Stimulated activated CD4-positive, alpha-beta T cell treated with anti-CD3 and anti-CD28 coated beads, Interleukin-1b, Interleukin-23, amount 100 ng/mL, for 24 hours (primary cell): ENCODE measurements around the gene C1orf53.

Experiments used
- DNase-seq, 4 experiments: peaks; one replicate each; pipeline ENCODE4 v3.0.0-alpha.2; 2020; ENCODE audit warnings: low read depth in 4 of 4, low spot score in 1 of 4

The C1orf53 gene

DNA sequence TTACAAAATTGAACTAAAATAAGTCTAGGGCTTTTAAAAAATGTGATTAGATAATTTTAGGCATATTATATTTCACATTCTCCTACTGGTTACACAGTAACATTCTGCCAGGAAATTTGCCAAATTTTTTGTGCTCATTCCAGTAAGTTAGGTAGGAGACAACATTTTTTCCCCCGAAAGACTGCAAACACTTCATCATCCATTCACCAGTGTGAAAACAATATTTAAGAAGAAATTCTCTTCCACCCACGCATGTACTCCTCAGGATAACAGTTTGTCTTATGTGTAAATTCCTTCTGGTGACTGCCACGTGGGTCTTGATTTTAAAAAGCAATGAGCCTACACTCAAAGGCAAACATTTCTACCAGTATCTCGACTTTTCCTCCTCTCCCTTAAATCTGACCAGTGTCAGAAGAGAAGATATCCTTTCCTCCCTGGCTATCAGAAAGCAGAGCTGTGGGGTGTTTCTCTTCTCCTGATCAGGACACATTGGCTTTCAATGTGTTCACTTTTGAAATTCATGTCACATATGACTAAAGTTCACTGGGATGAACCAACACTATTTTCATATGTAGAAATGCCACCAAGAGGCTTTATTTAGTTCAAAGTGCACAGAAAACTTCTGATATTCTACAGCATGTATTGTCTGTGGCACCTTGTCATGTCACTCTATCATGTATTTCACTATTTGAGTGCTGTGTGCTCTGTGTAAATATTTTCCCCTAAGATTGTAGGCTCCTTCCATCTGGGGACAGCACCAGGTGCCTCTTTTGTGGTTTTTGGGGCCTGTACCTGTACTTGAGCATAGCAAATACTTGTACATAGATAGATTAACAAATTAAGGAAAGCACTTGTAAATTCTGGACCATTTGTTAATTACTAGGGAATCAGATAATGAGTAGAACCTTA is 53.3 kb downstream of the C1orf53 start:
- DNase-seq, result no peak
